Mammary epithelial cell (primary cell): ENCODE measurements around the gene MYO9A.

Experiments
- CTCF ChIP-seq, 2 donors: IDR thresholded peaks in 1 of 2; conservative IDR thresholded peaks in 1 of 2; 2 replicates each; pipeline ENCODE4 v1.5.1; 2011 to 2012; ENCODE audit warnings: inconsistent platforms in 2 of 2, low read length in 2 of 2, mild to moderate bottlenecking in 2 of 2, control low read depth in 1 of 2, low read depth in 1 of 2; ENCODE audit not compliant: insufficient read depth in 1 of 2; ENCODE audit errors: extremely low read depth in 1 of 2
- EZH2 ChIP-seq: IDR thresholded peaks from 2 replicates; pipeline ENCODE4 v1.6.1; 2012; ENCODE audit warnings: low read length, inconsistent platforms, borderline replicate concordance

- no peak for TF ChIP-seq CTCF (conservative IDR thresholded peaks at IDR 0.05 in 1 of 2, IDR thresholded peaks at IDR 0.05 in 1 of 2; ENCODE audit: extremely low read depth in 1 of 2, insufficient read depth in 1 of 2, low read depth in 1 of 2, low read length in 2 of 2)
- no peak for TF ChIP-seq EZH2
Measured at GRCh38 chr15:72124218-72124617, 6.3 kb upstream of the MYO9A start.
